Esophagus squamous epithelium (tissue), 5 donors: ENCODE measurements around the gene NDC1. TPM values are rescaled to one million over a fixed set of nuclear protein-coding genes. Genes with fewer than 3 reads are reported as not detected.
A peak's percentile ranks its signal among the peaks of the same experiment; 100 is the strongest.
"Not testable (repeated sequence)": the region's sequence is repeated elsewhere in the genome, so short reads cannot be mapped to it uniquely, and the experiment has no call there.

Experiments used
- DNase-seq: peaks from one replicate; lab custom pipeline; 2025; lab: John Stamatoyannopoulos, UW
- H3K27ac ChIP-seq, 4 donors: fragments of 200-600 bp; sonication (generic); one replicate each; pipeline ENCODE4 v1.5.1; 2016 to 2019; ENCODE audit warnings: mild to moderate bottlenecking in 1 of 4
- H3K27me3 ChIP-seq, 4 donors: fragments of 200-600 bp; sonication (generic); 1 replicate in 3 of 4; 2 replicates in 1 of 4; pipeline versions ENCODE4 v1.5.1 to v1.6.0; 2017 to 2021; ENCODE audit warnings: antibody characterized with exemption in 1 of 4
- H3K36me3 ChIP-seq, 3 donors: fragments of 200-600 bp; sonication (generic); one replicate each; pipeline ENCODE4 v1.5.1; 2016 to 2019
- H3K4me1 ChIP-seq, 3 donors: fragments of 200-600 bp; sonication (generic); one replicate each; pipeline ENCODE4 v1.5.1; 2017 to 2019
- H3K4me3 ChIP-seq, 4 donors: fragments of 200-600 bp; sonication (generic); 1 replicate in 3 of 4; 2 replicates in 1 of 4; pipeline ENCODE4 v1.5.1; 2016 to 2019; ENCODE audit warnings: mild to moderate bottlenecking in 2 of 4, moderate library complexity in 1 of 4
- H3K9me3 ChIP-seq, 3 donors: fragments of 200-600 bp; sonication (generic); one replicate each; pipeline ENCODE4 v1.5.1; 2016 to 2019
- CTCF ChIP-seq, 6 experiments: fragments of 450-650 bp in 4 of 6; fragments of 200-600 bp in 2 of 6; sonication (generic) in 2 of 6; IDR thresholded peaks; one replicate each; pipeline ENCODE4 v1.5.1; 2016 to 2019; ENCODE audit warnings: antibody characterized with exemption in 6 of 6, mild to moderate bottlenecking in 4 of 6, moderate library complexity in 4 of 6
- POLR2A ChIP-seq, 4 donors: fragments of 450-650 bp; IDR thresholded peaks; one replicate each; pipeline ENCODE4 v1.6.1; 2017; ENCODE audit warnings: antibody characterized with exemption in 4 of 4, mild to moderate bottlenecking in 4 of 4, moderate library complexity in 3 of 4
- WGBS, 2 donors: methylation state at CpG; one replicate each; pipeline ENCODE4 v1.1.5; 2018; 5-methylcytosine and 5-hydroxymethylcytosine counted together
- intact Hi-C: fragments of 100-400 bp; cut with DNase I; formaldehyde crosslinking; loops from one replicate; pipeline ENCODE4 v1.15.0; 2022
- total RNA-seq, 4 donors: library from RNA; depleted of rRNA; stranded (reverse); fragments of >200 nt; gene quantifications; one replicate each; pipeline ENCODE4 v1.1.0, GENCODE V29; 2016
- donor health status: DM: yes; HTN: yes; CAD: no.

NDC1 gene, protein sequence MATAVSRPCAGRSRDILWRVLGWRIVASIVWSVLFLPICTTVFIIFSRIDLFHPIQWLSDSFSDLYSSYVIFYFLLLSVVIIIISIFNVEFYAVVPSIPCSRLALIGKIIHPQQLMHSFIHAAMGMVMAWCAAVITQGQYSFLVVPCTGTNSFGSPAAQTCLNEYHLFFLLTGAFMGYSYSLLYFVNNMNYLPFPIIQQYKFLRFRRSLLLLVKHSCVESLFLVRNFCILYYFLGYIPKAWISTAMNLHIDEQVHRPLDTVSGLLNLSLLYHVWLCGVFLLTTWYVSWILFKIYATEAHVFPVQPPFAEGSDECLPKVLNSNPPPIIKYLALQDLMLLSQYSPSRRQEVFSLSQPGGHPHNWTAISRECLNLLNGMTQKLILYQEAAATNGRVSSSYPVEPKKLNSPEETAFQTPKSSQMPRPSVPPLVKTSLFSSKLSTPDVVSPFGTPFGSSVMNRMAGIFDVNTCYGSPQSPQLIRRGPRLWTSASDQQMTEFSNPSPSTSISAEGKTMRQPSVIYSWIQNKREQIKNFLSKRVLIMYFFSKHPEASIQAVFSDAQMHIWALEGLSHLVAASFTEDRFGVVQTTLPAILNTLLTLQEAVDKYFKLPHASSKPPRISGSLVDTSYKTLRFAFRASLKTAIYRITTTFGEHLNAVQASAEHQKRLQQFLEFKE
- 10 to 100 TPM in 3 of 4 donors, 1 to 10 TPM in 1; 7.2 to 29.1 (median 21.0) TPM for total RNA-seq

GRCh38 chr1:53837924-53838653, at the start of gene NDC1:
NDC1 (minus strand) TSS chr1:53838296; CDS start chr1:53838261, 35 bp downstream.
- no peaks in the 10 kb centered on the region for H3K36me3 ChIP-seq
- H3K4me3 ChIP-seq: peak within 1 kb of the TSS; percentile 71 to 86 (median 81)
- H3K4me1 ChIP-seq: peaks cover 0 to 23% (median 11%) of the 10 kb centered on the region in 3 donors
- intact Hi-C loops: no loop called here
- peak; percentile 75 for DNase-seq
- WGBS, 2 donors: 0 to 2% methylated on average over 9 to 24 of the region's 59 CpGs
- TF ChIP-seq CTCF (IDR thresholded peaks at IDR 0.05) (peak in 3 of 6 experiments; percentile 13 to 42 (median 15)), POLR2A (IDR thresholded peaks at IDR 0.05) (peak in 2 of 4 donors; percentile 35 to 45)
- H3K27ac ChIP-seq: peak within 1 kb of the TSS; percentile 89 to 98 (median 93)
- peaks cover 0 to 8% (median 6%) of the 10 kb centered on the region in 3 donors for H3K9me3 ChIP-seq
- H3K27me3 ChIP-seq: no peaks in the 10 kb centered on the region

DNA sequence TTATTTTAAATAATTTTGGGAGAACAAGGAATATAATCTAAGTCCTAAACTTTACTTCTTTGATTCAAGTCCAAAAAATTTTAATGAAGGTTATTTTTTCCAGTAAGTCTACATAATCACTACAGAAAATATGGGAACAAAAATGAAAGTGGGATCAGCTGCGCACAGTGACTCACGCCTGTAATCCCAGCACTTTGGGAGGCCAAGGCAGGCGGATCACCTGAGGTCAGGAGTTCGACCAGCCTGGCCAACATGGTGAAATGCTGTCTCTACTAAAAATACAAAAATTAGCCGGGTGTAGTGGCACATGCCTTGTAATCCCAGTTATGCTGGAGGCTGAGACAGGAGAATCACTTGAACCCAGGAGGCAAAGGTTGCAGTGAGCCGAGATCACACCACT, 45.5 kb upstream of the NDC1 start:
- 65 to 70% methylated on average over 6 of the region's 6 CpGs for WGBS, 2 donors
- H3K4me3 ChIP-seq, H3K9me3 ChIP-seq, DNase-seq, H3K27me3 ChIP-seq, intact Hi-C loops, H3K27ac ChIP-seq: not testable (repeated sequence)
- Histone ChIP-seq H3K4me1 (peaks cover 0 to 11% (median 2%) of the 10 kb centered on the region in 3 donors), H3K36me3 (peaks cover 0 to 81% (median 4%) of the 10 kb centered on the region in 3 donors)

DNA sequence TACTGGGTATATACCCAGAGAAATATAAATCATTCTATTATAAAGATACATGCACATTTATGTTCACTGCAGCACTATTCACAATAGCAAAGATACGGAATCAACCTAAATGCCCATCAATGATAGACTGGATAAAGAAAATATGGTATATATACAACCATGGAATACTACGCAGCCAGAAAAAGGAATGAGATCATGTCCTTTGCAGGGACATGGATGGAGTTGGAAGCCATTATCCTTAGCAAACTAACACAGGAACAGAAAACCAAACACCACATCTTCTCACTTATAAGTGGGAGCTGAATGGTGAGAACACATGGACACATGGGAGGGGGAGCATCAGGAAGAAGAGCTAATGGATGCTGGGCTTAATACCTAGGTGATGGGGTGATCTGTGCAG, 43.8 kb upstream of the NDC1 start:
- H3K4me1 ChIP-seq, H3K27ac ChIP-seq, H3K27me3 ChIP-seq, DNase-seq, H3K4me3 ChIP-seq, intact Hi-C loops, H3K9me3 ChIP-seq: not testable (repeated sequence)
- 98 to 100% methylated on average over 2 of the region's 2 CpGs for WGBS, 2 donors
- H3K36me3 ChIP-seq: peaks cover 11 to 84% (median 12%) of the 10 kb centered on the region in 3 donors

DNA sequence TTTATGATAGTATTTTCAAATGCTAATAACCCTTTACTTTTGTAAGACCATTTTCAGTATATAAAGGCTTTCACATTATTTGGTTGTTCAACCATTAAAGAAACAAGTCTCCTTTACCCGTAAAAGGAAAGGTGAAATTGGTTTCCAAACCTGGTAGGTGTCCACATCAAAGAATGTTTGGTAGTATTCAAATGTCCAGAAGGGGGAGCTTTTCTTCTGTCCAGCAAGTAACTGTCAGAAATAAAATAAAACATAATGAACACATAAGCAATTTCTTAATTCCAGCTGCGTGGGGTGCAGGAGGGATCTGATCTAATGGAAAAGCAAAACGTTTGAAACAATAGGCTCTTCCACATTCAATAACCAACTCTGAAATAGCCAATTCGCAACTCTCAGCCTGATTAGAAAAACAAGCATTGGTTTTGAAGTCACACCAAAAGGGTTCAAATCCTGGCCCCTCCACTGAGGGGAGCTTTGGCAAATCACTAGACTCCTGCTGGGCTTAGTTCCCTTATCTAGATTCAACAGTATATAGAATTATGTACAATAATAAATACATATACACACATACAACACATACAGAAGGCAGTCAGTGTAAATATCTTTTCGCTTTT, 40.5 kb upstream of the NDC1 start:
- intact Hi-C loops: loop anchor here (5.0 kb wide), 1 partner anchor 69 kb away; the partner anchor contains the start of genes IFT25 and LRRC42
- no peak overlapping the region for H3K4me3 ChIP-seq
- peaks cover 7 to 91% (median 12%) of the 10 kb centered on the region in 3 donors for H3K36me3 ChIP-seq
- 48 to 51% methylated on average over 5 of the region's 5 CpGs for WGBS, 2 donors
- no peaks in the 10 kb centered on the region for H3K9me3 ChIP-seq
- TF ChIP-seq POLR2A (IDR thresholded peaks at IDR 0.05) (no peak), CTCF (IDR thresholded peaks at IDR 0.05) (peak; percentile 38 to 65 (median 54))
- no peaks in the 10 kb centered on the region for H3K27me3 ChIP-seq
- H3K27ac ChIP-seq: no peak overlapping the region
- H3K4me1 ChIP-seq: peaks cover 0 to 2% (median 0%) of the 10 kb centered on the region in 3 donors
- no peak for DNase-seq

DNA sequence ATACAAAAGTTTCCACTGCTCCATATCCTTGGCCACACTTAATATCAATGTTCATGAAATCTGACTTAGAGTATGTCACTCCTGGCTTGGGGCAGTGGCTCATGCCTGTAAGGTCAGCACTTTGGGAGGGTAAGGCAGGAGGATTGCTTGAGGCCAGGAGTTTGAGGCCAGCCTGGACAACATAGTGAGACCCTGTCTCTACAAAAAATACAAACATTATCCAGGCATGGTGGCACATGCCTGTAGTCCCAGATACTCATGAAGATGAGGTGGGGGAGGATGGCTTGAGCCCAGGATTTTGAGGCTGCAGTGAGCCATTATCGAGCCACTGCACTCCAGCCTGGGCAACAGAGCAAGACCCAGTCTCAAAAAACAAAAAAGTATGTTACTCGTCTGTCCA, 37.1 kb upstream of the NDC1 start:
- H3K4me1 ChIP-seq, H3K4me3 ChIP-seq, H3K27me3 ChIP-seq, H3K27ac ChIP-seq, DNase-seq, H3K9me3 ChIP-seq: not testable (repeated sequence)
- intact Hi-C loops: loop anchor here (5.0 kb wide), 1 partner anchor 72 kb away; the partner anchor contains the start of genes IFT25 and LRRC42
- WGBS, 2 donors: 89 to 92% methylated on average over 2 of the region's 2 CpGs
- H3K36me3 ChIP-seq: peaks cover 11 to 96% (median 12%) of the 10 kb centered on the region in 3 donors
